GM10248 (cell line): Measurements from ENCODE around the gene SEMA3G.
A peak's percentile ranks its signal among the peaks of the same experiment; 100 is the strongest.

ENCODE experiments used
- CTCF ChIA-PET: fragments of 300-600 bp; sonication (Branson Sonifier 250); formaldehyde crosslinking; extraction: SDS; loops from one replicate; lab custom pipeline; 2021; ENCODE audit warnings: antibody characterized with exemption; lab: Yijun Ruan, JAX
- POLR2A ChIA-PET: fragments of 350-650 bp; sonication (Branson Sonifier 250); formaldehyde crosslinking; extraction: SDS; loops from one replicate; lab custom pipeline; 2020; ENCODE audit warnings: antibody characterized with exemption; lab: Yijun Ruan, JAX
- DNase-seq: peaks from one replicate; pipeline ENCODE4 v3.0.0; 2012; ENCODE audit errors: extremely low spot score
- CTCF ChIP-seq: IDR thresholded peaks from 2 replicates; pipeline ENCODE4 v1.5.1; 2012; ENCODE audit warnings: mild to moderate bottlenecking, low read depth; ENCODE audit errors: extremely low read depth, missing control alignments, control extremely low read depth

The SEMA3G gene

GRCh38 chr3:52385157-52385556 is 59.7 kb downstream of the SEMA3G start:
- ChIA-PET POLR2A (no interaction called here), CTCF (interaction anchor here (0.9 to 2.8 kb wide), 16 partner anchors 11 to 164 kb away, joined by 3 to 12 read pairs (median 4); partner anchors contain the start of genes GLYCTK and SEMA3G)
- TF ChIP-seq CTCF, result peak; percentile 50
- peak; percentile 75 for DNase-seq

GRCh38 chr3:52384019-52384761 is 60.7 kb downstream of the SEMA3G start:
- POLR2A ChIA-PET, result no interaction called here
- CTCF ChIA-PET, result interaction anchor here (1.0 to 2.8 kb wide), 13 partner anchors 10 to 163 kb away, joined by 3 to 12 read pairs (median 5); partner anchors contain the start of gene GLYCTK
- no peak for TF ChIP-seq CTCF
- no peak for DNase-seq

GRCh38 chr3:52383446-52383845 is 61.5 kb downstream of the SEMA3G start:
- ChIA-PET CTCF (interaction anchor here (1.0 to 2.8 kb wide), 7 partner anchors 9 to 64 kb away, joined by 3 to 12 read pairs (median 4); no protein-coding TSS in a partner anchor), POLR2A (no interaction called here)

More at GRCh38 chr3:52383446-52383845, 61.5 kb downstream of the SEMA3G start:
- TF ChIP-seq CTCF, result no peak
- DNase-seq, result no peak
